GM12801 (cell line): ENCODE data around the gene MRPL20.

Experiments used
- CTCF ChIP-seq: IDR thresholded peaks from one replicate; pipeline ENCODE4 v1.5.1; 2011; ENCODE audit warnings: control low read depth; ENCODE audit not compliant: insufficient read length; ENCODE audit errors: extremely low read depth

Gene MRPL20

GRCh38 chr1:1441002-1441888, 34.2 kb upstream of the MRPL20 start:
- no peak for TF ChIP-seq CTCF

DNA sequence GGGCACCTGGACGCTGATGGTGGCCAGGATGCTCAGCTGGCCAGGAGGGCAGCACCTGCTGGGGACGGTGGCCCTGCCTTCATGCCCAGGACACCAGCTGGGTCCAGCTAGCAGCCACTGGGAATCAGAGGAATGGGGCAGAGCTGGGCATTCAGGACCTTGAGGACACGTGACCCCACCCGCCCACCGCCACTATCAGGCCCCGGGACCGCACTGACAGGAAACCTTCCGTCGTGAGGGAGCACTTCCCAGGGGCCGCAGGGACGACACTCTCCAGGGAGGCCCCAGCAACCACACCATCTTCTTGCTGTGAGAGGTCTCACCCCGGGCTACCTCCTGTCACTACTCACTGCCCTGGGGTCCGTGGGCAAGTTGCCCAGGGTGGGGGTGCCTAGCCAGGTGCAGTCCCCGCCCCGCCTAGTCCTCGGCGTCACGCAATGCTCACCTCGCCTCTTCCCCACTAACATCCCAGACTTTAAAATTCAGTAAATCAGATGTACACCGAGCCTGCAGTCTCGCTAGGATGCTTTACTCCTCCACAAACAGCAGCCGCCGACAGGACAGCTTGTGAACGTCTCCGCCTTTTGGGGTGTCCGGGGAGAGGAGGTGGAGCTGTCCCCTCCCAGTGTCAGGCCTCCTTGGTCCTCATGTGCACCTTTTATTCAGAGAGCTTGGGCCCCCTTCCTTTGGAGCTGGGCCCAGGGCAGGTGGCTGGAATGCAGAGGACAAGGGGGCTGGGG, 33.3 kb upstream of the MRPL20 start:
- TF ChIP-seq CTCF: no peak

- no peak for TF ChIP-seq CTCF
Measured at GRCh38 chr1:1439546-1440261, 32.6 kb upstream of the MRPL20 start.

DNA sequence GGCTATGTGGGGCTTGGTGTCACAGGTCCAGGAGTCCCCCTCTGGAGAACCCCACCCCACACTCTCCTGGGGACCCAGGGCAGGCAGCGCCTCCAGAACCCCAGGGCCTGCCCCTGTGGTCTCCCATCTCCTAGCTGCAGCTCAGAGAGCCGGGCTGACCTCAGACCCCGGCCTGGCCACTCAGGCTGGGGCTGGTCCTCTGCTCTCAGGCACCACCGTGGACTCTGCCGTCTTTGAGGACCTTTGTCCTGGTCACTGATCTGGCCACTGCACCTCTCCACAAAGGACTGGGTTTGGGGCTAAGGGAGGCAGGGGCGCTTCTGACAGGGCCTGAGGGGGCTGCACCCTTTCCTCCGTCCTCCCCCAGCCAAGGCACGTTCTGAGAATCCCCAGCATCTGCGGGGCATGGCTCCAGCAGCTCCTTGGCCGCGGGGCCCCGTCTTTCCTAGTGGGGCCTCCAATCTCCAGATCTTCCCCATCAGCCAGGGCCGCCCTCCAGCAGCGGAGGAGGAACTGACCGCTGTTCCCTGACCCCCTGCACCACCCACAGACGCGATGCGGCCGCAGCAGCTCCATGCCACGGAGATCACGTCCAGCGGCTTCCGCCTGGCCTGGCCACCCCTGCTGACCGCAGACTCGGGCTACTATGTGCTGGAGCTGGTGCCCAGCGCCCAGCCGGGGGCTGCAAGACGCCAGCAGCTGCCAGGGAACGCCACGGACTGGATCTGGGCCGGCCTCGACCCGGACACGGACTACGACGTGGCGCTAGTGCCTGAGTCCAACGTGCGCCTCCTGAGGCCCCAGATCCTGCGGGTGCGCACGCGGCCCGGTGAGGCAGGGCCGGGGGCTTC, 31.7 kb upstream of the MRPL20 start:
- TF ChIP-seq CTCF: no peak

- TF ChIP-seq CTCF: no peak
Measured at GRCh38 chr1:1437904-1438376, 30.8 kb upstream of the MRPL20 start.

DNA sequence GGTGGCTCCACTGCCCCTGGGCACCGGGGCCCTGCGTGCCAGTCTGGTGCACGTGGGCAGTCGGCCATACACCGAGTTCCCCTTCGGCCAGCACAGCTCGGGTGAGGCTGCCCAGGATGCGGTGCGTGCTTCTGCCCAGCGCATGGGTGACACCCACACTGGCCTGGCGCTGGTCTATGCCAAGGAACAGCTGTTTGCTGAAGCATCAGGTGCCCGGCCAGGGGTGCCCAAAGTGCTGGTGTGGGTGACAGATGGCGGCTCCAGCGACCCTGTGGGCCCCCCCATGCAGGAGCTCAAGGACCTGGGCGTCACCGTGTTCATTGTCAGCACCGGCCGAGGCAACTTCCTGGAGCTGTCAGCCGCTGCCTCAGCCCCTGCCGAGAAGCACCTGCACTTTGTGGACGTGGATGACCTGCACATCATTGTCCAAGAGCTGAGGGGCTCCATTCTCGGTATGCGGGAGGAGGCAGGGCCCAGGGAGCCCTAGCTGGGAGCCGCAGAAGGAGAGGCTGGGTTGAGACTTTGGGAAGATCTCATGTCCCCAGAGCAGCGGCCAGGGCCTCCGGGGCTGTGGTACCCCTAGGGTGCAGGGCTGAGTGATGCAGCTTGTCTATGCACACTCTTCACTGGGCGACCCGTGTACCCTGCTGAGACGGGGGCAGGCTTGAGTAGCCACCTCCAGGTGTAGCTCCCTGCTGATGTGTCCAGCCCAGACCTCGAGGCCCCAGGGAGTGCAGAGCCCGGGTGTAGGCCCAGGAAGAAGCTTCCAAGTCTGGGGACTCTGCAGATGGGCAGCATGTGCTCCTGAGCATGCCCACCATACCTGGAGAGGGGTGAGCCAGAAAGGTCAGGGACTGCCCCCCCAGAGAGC, 30.2 kb upstream of the MRPL20 start:
- no peak for TF ChIP-seq CTCF
